ENCODE data around the gene SLC25A27. TPM values are rescaled to one million over a fixed set of nuclear protein-coding genes. Genes with fewer than 3 reads are reported as not detected.

SLC25A27 gene
- total and polyA plus RNA-seq, 9 of the 15 experiments (the other 6 are each of a cell fraction or from before 2014, with no cell fraction given) = not detected

- POLR2A ChIA-PET = no interaction called here
- H2AFZ ChIP-seq (ENCODE audit: low read depth, low read length) = no peak overlapping the region
- no peaks in the 10 kb centered on the region; the same call in 2 of the 3 replicates for H3K36me3 ChIP-seq (ENCODE audit: control insufficient read depth, insufficient read depth, low read length)
- no peaks in the 10 kb centered on the region for H3K79me2 ChIP-seq (ENCODE audit: control insufficient read depth, insufficient read depth, low read length)
- no peaks in the 10 kb centered on the region for H3K9me3 ChIP-seq (replicated peaks; ENCODE audit: control insufficient read depth, insufficient read depth, low read depth, low read length)
- no peak for TF ChIP-seq FUS (optimal IDR thresholded peaks at IDR 0.05; ENCODE audit: low read depth, low read length)
- TF ChIP-seq NKRF (IDR thresholded peaks at IDR 0.05; ENCODE audit: borderline replicate concordance) = no peak
- no peak for TF ChIP-seq CBFA2T2 (conservative IDR thresholded peaks at IDR 0.05)
- no peak for TF ChIP-seq DMBX1 (CRISPR knock-in tag; IDR thresholded peaks at IDR 0.05; ENCODE audit: borderline replicate concordance)
- no peak for TF ChIP-seq SETDB1 (IDR thresholded peaks at IDR 0.05; ENCODE audit: low read length)
- no peak for TF ChIP-seq NCOR1 (IDR thresholded peaks at IDR 0.05)
- H3K4me3 ChIP-seq = no peak overlapping the region
- H3K9ac ChIP-seq (ENCODE audit: insufficient read depth in 1 of 2, low read depth in 2 of 2, low read length in 2 of 2) = no peak overlapping the region
- intact Hi-C loops (cut with micrococcal nuclease) = no loop called here
- DNase-seq (ENCODE audit: extremely low read depth in 1 of 4, low spot score in 3 of 4) (no peak), FAIRE-seq (peak; percentile 37), ATAC-seq (no peak)
- CTCF ChIA-PET (ENCODE audit: low intra/inter-chr PET ratio) = no interaction called here
- H3K4me1 ChIP-seq (replicated peaks in 1 of 2; ENCODE audit: control insufficient read depth in 2 of 2, insufficient read depth in 2 of 2, low read length in 2 of 2) = no peaks in the 10 kb centered on the region
- in situ Hi-C loops (cut with MboI) = no loop called here
- no peaks in the 10 kb centered on the region for H3K27me3 ChIP-seq (ENCODE audit: control insufficient read depth in 2 of 2, insufficient read depth in 2 of 2, low read length in 2 of 2)
- no peak overlapping the region for H3K4me2 ChIP-seq (ENCODE audit: insufficient read depth, low read length)
- no peaks in the 10 kb centered on the region for H3K9me1 ChIP-seq (ENCODE audit: control insufficient read depth, insufficient read depth, low read length)
- no TSS peak for BruUV-seq (replicated peaks)
- no peaks in the 10 kb centered on the region for H4K20me1 ChIP-seq (replicated peaks; ENCODE audit: control insufficient read depth, insufficient read depth, low read length)
- H3K27ac ChIP-seq (ENCODE audit: extremely low read depth, low read depth, low read length) = no peak overlapping the region
- 1% methylated on average over 4 of the region's 4 CpGs for WGBS (ENCODE audit: insufficient coverage, low coverage, missing lambda C conversion rate)
Measured at GRCh38 chr6:46642928-46643751, 9.6 kb upstream of the SLC25A27 start.
